Activated CD4-positive, alpha-beta T cell treated with anti-CD3 and anti-CD28 coated beads for 48 hours (primary cell): ENCODE measurements around the gene FARSB.

Experiments used
- DNase-seq: peaks from one replicate; pipeline ENCODE4 v3.0.0-alpha.2; 2020

The FARSB gene

GRCh38 chr2:222656526-222657446 lies 894 bp upstream of the FARSB start:
- peak; percentile 21 for DNase-seq

GRCh38 chr2:222653280-222653679 lies 2.6 kb downstream of the FARSB start:
- no peak for DNase-seq

GRCh38 chr2:222652491-222653255 lies 3.2 kb downstream of the FARSB start:
- no peak for DNase-seq

GRCh38 chr2:222651718-222652418 lies 4.0 kb downstream of the FARSB start:
- no peak for DNase-seq

GRCh38 chr2:222649801-222650200 lies 6.1 kb downstream of the FARSB start:
- DNase-seq, result no peak

GRCh38 chr2:222646008-222646407 lies 9.9 kb downstream of the FARSB start:
- DNase-seq, result no peak

GRCh38 chr2:222643134-222643533 lies 12.8 kb downstream of the FARSB start:
- DNase-seq, result no peak

GRCh38 chr2:222641336-222641735 lies 14.6 kb downstream of the FARSB start:
- no peak for DNase-seq

GRCh38 chr2:222637067-222637466 lies 18.8 kb downstream of the FARSB start:
- no peak for DNase-seq

- no peak for DNase-seq
Observed at GRCh38 chr2:222635295-222635694, 20.6 kb downstream of the FARSB start.

- no peak for DNase-seq
Observed at GRCh38 chr2:222627764-222628163, 28.1 kb downstream of the FARSB start.

- no peak for DNase-seq
Observed at GRCh38 chr2:222623756-222624309, 32.1 kb downstream of the FARSB start.

GRCh38 chr2:222622910-222623309 lies 33.0 kb downstream of the FARSB start:
- DNase-seq, result no peak

GRCh38 chr2:222621893-222622292 lies 34.0 kb downstream of the FARSB start:
- DNase-seq, result no peak

GRCh38 chr2:222615320-222615719 lies 40.6 kb downstream of the FARSB start:
- DNase-seq, result no peak

- no peak for DNase-seq
Observed at GRCh38 chr2:222613715-222614331, 42.1 kb downstream of the FARSB start.

GRCh38 chr2:222611684-222612083 lies 44.2 kb downstream of the FARSB start:
- no peak for DNase-seq

- DNase-seq, result no peak
Observed at GRCh38 chr2:222610746-222611145, 45.1 kb downstream of the FARSB start.

GRCh38 chr2:222609381-222609780 lies 46.5 kb downstream of the FARSB start:
- no peak for DNase-seq

- no peak for DNase-seq
Observed at GRCh38 chr2:222608081-222608480, 47.8 kb downstream of the FARSB start.

- no peak for DNase-seq
Observed at GRCh38 chr2:222606306-222606705, 49.6 kb downstream of the FARSB start.

- no peak for DNase-seq
Observed at GRCh38 chr2:222604749-222605515, 51.0 kb downstream of the FARSB start.
